HL-60 (cell line): ENCODE data around the gene CHAF1A.

Source experiments
- CTCF ChIP-seq: IDR thresholded peaks from one replicate; pipeline ENCODE4 v1.5.1; 2011; ENCODE audit warnings: low read length, control low read depth, inconsistent platforms; ENCODE audit not compliant: insufficient read depth
- GABPA ChIP-seq: IDR thresholded peaks from 2 replicates; pipeline ENCODE4 v1.6.1; 2012; ENCODE audit warnings: low read depth
- POLR2AphosphoS5 ChIP-seq: IDR thresholded peaks from 2 replicates; pipeline ENCODE4 v1.6.1; 2012; ENCODE audit warnings: low read depth
- REST ChIP-seq: IDR thresholded peaks from 2 replicates; pipeline ENCODE4 v1.6.1; 2012; ENCODE audit warnings: low read depth; ENCODE audit not compliant: insufficient replicate concordance
- SPI1 ChIP-seq: IDR thresholded peaks from 2 replicates; pipeline ENCODE4 v1.6.1; 2012; ENCODE audit warnings: low read depth, mild to moderate bottlenecking, borderline replicate concordance

GRCh38 chr19:4370418-4371041 is 31.9 kb upstream of the CHAF1A start:
- TF ChIP-seq REST (no peak), CTCF (no peak), SPI1 (no peak), POLR2AphosphoS5 (no peak), GABPA (no peak)
